Tibial artery (tissue), 4 donors: ENCODE measurements around the gene P2RY8.

Experiments used
- DNase-seq, 2 donors: peaks; one replicate each; pipeline ENCODE4 v3.0.0-alpha.2; 2019
- H3K27ac ChIP-seq, 2 donors: fragments of 200-600 bp; sonication (generic) in 1 of 2; 1 replicate in 1 of 2; 2 replicates in 1 of 2; pipeline ENCODE4 v1.5.1; 2018 to 2019; ENCODE audit warnings: mild to moderate bottlenecking in 1 of 2
- H3K27me3 ChIP-seq, 2 donors: fragments of 200-600 bp; sonication (generic) in 1 of 2; one replicate each; pipeline versions ENCODE4 v1.5.1 to v1.6.0; 2016 to 2019
- H3K36me3 ChIP-seq, 3 donors: fragments of 200-600 bp; sonication (generic) in 2 of 3; one replicate each; pipeline ENCODE4 v1.5.1; 2016 to 2019; ENCODE audit warnings: mild to moderate bottlenecking in 2 of 3
- H3K4me1 ChIP-seq, 4 donors: fragments of 200-600 bp; sonication (generic) in 2 of 4; 1 replicate in 3 of 4; 2 replicates in 1 of 4; pipeline ENCODE4 v1.5.1; 2016 to 2019
- H3K4me3 ChIP-seq, 2 donors: fragments of 200-600 bp; sonication (generic) in 1 of 2; 1 replicate in 1 of 2; 2 replicates in 1 of 2; pipeline ENCODE4 v1.5.1; 2018 to 2019; ENCODE audit warnings: mild to moderate bottlenecking in 2 of 2
- H3K9me3 ChIP-seq, 3 donors: fragments of 200-600 bp; sonication (generic) in 1 of 3; one replicate each; pipeline ENCODE4 v1.5.1; 2016 to 2019
- intact Hi-C: fragments of 100-400 bp; cut with DNase I; formaldehyde crosslinking; loops from one replicate; pipeline ENCODE4 v1.15.0; 2023; ENCODE audit warnings: low total_unique reads
- TF ChIP-seq, protein P1 (sequence below), 2 experiments: fragments of 200-600 bp in 1 of 2; fragments of 450-650 bp in 1 of 2; IDR thresholded peaks; one replicate each; pipeline ENCODE4 v1.5.1; 2017 to 2019; ENCODE audit warnings: antibody characterized with exemption in 2 of 2, mild to moderate bottlenecking in 1 of 2, moderate library complexity in 1 of 2

Gene P2RY8

DNA sequence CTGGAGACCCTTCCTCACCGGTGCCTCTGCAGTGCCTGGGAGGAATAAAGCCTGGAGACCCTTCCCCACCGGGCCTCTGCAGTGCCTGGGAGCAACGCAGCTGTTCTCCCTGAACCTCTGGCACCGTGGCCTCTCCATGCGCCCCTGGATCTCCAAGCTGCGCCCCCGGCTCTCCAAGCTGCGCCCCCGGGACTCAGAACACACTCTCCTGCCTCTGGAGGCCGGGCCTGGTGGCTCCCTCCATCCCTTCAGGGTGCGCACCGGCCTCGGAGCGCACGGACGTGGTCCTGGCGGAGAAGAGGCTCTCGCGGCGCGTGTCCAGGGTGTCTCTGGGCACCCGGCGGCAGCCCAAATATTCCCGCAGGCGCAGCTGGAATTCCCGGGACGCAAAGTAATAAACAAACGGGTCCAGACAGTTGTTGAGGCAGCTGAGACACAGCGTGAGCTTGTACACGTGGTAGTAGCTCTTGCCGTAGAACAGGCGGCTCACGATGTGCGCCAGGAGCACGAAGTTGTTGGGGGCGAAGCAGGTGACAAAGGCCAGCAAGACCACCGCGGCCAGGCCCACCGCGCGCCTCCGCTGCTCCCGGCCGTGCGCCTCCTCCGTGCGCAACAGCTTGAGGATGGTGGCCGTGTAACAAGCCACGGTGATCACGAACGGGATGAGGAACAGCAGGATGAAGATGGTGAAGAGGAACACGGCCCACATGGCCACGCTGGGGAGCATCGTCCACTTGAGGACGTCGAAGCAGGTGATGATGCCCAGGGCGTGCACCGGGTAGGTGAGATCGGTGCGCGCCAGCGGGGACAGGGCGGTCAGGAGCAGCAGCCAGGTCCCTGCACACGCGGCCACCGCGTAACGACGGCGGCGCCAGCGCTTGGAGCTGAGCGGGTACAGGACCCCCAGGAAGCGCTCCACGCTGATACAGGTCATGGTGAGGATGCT is 71.4 kb downstream of the P2RY8 start:
- Histone ChIP-seq H3K4me3 (no peak overlapping the region), H3K36me3 (no peaks in the 10 kb centered on the region), H3K4me1 (no peaks in the 10 kb centered on the region), H3K27ac (no peak overlapping the region), H3K9me3 (no peaks in the 10 kb centered on the region), H3K27me3 (peaks cover 0 to 52% of the 10 kb centered on the region in 2 donors)
- peak; percentile 11 to 49 for DNase-seq
- TF ChIP-seq, protein P1, sequence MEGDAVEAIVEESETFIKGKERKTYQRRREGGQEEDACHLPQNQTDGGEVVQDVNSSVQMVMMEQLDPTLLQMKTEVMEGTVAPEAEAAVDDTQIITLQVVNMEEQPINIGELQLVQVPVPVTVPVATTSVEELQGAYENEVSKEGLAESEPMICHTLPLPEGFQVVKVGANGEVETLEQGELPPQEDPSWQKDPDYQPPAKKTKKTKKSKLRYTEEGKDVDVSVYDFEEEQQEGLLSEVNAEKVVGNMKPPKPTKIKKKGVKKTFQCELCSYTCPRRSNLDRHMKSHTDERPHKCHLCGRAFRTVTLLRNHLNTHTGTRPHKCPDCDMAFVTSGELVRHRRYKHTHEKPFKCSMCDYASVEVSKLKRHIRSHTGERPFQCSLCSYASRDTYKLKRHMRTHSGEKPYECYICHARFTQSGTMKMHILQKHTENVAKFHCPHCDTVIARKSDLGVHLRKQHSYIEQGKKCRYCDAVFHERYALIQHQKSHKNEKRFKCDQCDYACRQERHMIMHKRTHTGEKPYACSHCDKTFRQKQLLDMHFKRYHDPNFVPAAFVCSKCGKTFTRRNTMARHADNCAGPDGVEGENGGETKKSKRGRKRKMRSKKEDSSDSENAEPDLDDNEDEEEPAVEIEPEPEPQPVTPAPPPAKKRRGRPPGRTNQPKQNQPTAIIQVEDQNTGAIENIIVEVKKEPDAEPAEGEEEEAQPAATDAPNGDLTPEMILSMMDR (IDR thresholded peaks at IDR 0.05): no peak
- intact Hi-C loops: no loop called here

GRCh38 chrX:1464971-1465285 is 72.1 kb downstream of the P2RY8 start:
- Histone ChIP-seq H3K27ac (no peak overlapping the region), H3K4me3 (no peak overlapping the region), H3K36me3 (no peaks in the 10 kb centered on the region), H3K27me3 (peaks cover 0 to 47% of the 10 kb centered on the region in 2 donors), H3K4me1 (no peaks in the 10 kb centered on the region), H3K9me3 (no peaks in the 10 kb centered on the region)
- intact Hi-C loops: no loop called here
- TF ChIP-seq, protein P1 (IDR thresholded peaks at IDR 0.05): no peak
- no peak for DNase-seq

DNA sequence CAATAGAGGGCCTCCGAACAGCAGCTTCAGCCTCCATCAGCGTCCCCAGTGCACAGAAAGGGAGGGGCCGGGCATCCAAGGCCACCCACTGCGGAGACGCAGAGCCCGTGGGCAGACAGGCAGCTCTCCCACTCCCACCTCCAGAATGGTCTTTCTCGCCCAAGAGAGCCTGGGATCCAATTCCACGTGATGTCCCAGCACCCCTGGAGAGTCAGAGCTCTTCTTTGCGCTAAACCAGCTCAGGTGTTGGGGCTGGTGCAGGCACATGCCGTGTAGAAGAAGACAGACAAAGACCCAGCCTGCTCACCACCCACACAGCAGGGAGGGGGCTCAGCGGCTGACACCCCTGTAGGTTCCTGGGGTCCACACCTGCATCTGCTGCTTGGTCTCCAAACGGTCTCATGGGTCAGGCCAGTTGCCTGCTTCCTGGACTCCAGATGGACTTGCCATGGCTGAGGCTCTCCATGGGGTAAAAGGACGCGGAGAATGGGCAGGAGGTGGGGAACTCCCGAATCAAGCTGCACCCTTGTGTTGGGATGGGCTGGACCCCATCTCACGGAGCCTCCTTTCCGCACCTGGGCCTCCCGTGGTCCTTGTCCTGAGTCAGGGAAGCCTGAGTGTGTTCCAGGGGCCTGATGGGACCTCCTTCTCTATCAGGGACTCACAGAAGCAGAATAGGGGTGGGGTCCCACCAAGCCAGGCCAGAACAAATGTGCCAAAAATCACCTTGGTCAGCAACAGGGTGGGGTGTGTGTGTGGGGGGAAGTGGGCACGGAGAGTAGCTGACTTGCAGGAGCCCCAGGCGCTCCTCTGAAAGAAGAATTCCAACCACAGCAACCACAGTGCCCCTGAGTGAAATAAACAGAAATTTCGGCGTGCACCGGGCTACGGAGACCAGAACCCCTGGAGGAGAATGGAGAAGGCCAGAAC is 72.7 kb downstream of the P2RY8 start:
- TF ChIP-seq, protein P1 (IDR thresholded peaks at IDR 0.05): no peak
- intact Hi-C loops: no loop called here
- H3K36me3 ChIP-seq: no peaks in the 10 kb centered on the region
- H3K27ac ChIP-seq: no peak overlapping the region
- H3K4me1 ChIP-seq: no peaks in the 10 kb centered on the region
- peaks cover 0 to 44% of the 10 kb centered on the region in 2 donors for H3K27me3 ChIP-seq
- DNase-seq: peak; percentile 11 to 41
- no peak overlapping the region for H3K4me3 ChIP-seq
- no peaks in the 10 kb centered on the region for H3K9me3 ChIP-seq

- H3K27ac ChIP-seq: no peak overlapping the region
Observed at GRCh38 chrX:1463581-1463980, 73.4 kb downstream of the P2RY8 start.

GRCh38 chrX:1462596-1463251 is 74.3 kb downstream of the P2RY8 start:
- no peak overlapping the region for H3K27ac ChIP-seq
- H3K4me3 ChIP-seq: no peak overlapping the region
- H3K9me3 ChIP-seq: no peaks in the 10 kb centered on the region
- DNase-seq: peak; percentile 9 to 39
- H3K36me3 ChIP-seq: no peaks in the 10 kb centered on the region
- intact Hi-C loops: no loop called here
- TF ChIP-seq, protein P1 (IDR thresholded peaks at IDR 0.05): no peak
- H3K4me1 ChIP-seq: no peaks in the 10 kb centered on the region
- H3K27me3 ChIP-seq: peaks cover 0 to 37% of the 10 kb centered on the region in 2 donors

More at GRCh38 chrX:1463581-1463980, 73.4 kb downstream of the P2RY8 start:
- H3K36me3 ChIP-seq: no peaks in the 10 kb centered on the region
- peaks cover 0 to 41% of the 10 kb centered on the region in 2 donors for H3K27me3 ChIP-seq
- intact Hi-C loops: no loop called here
- no peak overlapping the region for H3K4me3 ChIP-seq
- H3K4me1 ChIP-seq: no peaks in the 10 kb centered on the region
- DNase-seq: peak in 1 of 2 donors; percentile 23
- no peaks in the 10 kb centered on the region for H3K9me3 ChIP-seq
- TF ChIP-seq, protein P1 (IDR thresholded peaks at IDR 0.05): no peak
